HG03066 (cell line): ENCODE results near the gene LRRFIP2.
"Not testable (repeated sequence)": the region's sequence is repeated elsewhere in the genome, so short reads cannot be mapped to it uniquely, and the experiment has no call there.

Experiments
- ATAC-seq: cut with Tn5 transposase; IDR thresholded peaks from one replicate; pipeline ENCODE4 v1.9.1; 2021; ENCODE audit warnings: low read depth; ENCODE audit not compliant: unreplicated experiment

The LRRFIP2 gene

GRCh38 chr3:37123292-37123691 lies 51.1 kb downstream of the LRRFIP2 start:
- ATAC-seq, result no peak

GRCh38 chr3:37122069-37122468 lies 52.3 kb downstream of the LRRFIP2 start:
- ATAC-seq, result not testable (repeated sequence)

DNA sequence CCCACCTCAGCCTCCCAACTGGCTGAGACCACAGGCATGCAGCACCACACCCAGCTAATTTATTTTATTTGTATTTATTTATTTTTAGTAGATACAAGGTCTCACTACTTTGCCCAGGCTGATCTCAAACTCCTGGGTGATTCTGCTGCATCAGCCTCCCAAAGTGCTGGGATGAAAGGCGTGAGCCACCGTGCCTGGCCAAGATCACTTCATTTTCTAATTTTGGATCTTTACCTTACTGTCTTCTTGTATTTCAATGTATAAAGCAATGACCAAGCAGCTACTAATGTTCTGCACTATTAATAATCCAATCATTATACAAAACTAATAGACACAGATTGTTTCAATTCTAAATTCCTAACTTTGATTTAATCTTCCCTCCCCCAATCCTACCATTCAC lies 56.2 kb downstream of the LRRFIP2 start:
- no peak for ATAC-seq

GRCh38 chr3:37117548-37117947 lies 56.8 kb downstream of the LRRFIP2 start:
- no peak for ATAC-seq

GRCh38 chr3:37116998-37117397 lies 57.4 kb downstream of the LRRFIP2 start:
- ATAC-seq, result no peak

- ATAC-seq, result no peak
Observed at GRCh38 chr3:37115446-37115845, 58.9 kb downstream of the LRRFIP2 start.

DNA sequence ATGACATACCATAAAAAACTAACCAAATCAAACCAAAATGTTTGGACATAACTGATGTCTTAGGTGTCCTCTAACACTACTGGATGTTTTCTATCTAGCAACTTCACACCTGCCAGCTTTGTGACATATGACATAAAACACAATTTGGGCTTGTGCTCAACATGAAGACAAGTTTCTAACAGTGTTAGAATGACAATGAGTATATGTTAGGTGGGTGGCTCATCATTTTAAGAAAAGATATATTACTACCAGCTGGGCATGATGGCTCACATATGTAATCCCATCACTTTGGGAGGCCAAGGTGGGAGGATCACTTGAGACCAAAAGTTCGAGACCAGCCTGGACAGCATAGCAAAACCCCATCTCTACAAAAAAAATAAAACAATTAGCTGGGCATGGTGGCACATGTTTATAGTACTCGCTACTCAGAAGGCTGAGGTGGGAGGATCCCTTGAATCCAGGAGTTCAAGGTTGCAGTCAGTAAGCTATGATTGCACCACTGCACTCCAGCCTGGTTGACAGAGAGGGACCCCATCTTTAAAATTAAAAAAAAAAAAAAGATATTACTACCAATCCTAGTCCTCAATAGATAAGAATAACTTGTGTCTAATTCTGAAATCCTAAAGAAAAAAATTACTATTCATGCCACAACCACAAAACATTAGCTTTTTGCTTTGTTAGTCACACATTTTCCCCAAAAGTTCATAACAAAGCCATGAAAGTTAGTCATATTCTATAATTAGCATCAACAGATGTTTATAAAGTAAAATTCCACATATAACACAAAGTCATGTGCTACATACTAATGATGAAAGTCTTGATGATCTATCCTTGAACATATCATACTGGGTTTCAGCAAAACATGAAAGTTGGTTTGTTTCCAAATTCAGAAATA lies 59.9 kb downstream of the LRRFIP2 start:
- ATAC-seq, result no peak

DNA sequence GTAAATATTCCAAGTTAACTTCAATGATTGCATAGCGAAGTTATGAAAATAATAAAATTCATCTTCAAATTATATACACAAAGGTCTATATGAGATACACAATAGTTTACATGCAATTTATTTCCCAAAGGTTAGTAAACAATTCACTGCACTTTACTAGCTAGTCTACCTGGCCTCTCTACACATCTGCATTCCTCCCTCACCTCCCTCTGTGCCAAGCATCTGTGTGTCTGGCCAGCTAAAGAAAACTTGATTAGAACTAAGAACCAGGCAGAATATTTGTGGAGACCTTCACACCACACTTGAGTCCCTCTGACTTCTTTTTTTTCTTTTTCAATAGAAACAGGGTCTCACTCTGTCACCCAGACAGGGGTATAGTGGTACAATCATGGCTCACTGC lies 61.4 kb downstream of the LRRFIP2 start:
- no peak for ATAC-seq

- no peak for ATAC-seq
Observed at GRCh38 chr3:37111199-37111598, 63.2 kb downstream of the LRRFIP2 start.

- no peak for ATAC-seq
Observed at GRCh38 chr3:37107846-37108245, 66.5 kb downstream of the LRRFIP2 start.

DNA sequence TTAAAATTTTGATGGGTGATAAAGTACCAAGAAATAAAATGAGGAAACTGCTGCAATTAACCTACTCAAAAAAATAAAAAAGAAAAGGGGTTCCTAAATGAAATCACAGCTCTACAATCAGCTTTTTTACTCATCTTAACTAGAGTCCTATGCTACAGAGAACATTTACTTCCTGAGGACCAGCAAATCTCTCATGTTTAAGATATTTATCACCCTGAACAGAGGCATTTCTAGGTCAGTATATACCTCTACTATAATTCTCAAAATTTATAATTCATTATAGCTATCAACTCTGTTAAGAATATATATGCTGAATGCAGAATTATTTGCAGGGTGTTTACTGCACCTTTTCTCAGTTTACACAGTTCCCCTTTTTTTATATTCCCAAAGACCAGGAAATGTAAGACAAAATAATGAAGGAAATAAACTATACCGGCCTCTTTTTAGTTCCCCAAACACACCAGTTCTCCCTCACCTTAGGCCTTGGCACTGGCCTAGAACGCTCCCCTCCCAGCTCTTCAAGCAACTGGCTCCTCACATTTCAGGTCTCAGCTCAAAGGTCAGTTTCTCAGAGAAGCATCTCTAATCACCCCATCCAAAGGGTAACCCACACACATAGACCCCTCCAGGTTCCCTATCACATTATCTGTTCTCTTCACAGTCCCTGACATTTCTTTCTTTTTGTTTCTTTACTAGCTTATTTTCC lies 71.1 kb downstream of the LRRFIP2 start:
- ATAC-seq, result no peak

DNA sequence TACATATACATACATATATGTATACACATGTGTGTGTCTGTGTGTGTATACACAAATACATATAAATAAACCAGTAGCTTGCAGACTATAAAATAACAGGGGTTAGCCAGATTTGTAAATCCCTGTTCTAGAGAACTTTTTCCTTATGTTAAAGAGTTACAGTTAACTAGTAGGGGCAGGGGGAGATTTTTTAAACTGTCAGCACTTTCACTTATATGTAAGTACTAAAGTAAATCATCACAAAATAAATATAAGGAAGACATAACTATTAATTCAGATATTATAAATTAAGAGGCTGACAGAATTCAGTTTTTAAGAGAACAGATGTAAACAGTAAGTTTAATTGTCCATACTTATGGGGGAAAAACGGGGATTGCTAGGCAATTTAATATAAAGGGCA lies 74.0 kb downstream of the LRRFIP2 start:
- no peak for ATAC-seq

GRCh38 chr3:37099469-37099868 lies 74.9 kb downstream of the LRRFIP2 start:
- ATAC-seq, result no peak

DNA sequence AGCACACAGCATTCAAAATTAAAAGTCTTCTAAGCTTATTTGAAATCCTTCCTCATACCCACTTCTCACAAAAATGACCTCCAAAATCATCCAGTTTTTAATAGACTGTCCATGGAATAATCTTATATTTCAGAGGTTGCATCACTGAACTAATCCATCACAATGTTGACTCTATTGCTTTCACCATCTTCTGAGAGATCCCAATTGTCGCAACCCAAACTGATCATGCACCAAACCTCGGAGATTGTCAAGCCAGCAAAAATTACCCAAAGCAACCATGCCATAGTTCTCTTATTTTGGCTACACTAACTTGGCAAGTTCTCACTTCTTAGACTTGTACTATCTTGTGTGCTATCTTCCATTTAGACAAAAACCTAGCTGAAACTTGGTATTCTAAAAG lies 75.5 kb downstream of the LRRFIP2 start:
- no peak for ATAC-seq

DNA sequence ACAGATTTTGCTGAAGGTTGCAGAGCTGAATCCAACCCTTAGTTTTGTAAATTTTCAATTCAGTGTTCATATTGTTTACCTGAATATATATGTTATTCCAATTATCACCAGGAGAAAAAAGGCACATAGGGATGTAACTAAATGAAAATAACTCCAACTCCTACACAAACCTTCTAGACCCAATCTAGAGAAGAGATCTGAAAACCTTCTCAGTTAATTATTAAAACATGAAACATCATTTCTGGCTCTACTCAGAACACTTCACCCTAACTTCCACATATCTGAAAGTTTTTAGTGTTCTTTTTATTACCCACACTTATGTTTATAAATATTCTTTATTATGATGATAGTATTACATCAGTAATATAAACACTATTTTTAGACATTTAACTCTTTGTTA lies 76.6 kb downstream of the LRRFIP2 start:
- peak; percentile 60 for ATAC-seq

DNA sequence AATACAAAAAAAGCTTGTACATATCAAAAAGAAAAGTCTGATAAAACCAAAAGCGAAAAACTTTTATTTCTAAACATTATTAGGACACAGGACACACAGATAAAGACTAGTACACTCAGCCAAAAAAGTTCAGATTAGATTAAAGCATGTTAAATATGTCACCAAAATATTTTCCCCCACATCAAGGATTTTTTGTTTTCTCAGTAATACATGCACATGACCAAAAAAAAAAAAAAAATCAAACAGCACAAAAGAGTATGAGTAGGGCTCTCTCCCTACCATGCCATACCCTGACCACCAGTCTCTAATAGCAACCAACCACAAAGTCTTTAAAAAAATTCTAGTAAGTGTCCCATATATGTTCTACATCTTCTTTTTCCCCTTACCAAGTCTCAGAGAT lies 77.4 kb downstream of the LRRFIP2 start:
- ATAC-seq, result no peak

GRCh38 chr3:37096288-37096687 lies 78.1 kb downstream of the LRRFIP2 start:
- ATAC-seq, result no peak

DNA sequence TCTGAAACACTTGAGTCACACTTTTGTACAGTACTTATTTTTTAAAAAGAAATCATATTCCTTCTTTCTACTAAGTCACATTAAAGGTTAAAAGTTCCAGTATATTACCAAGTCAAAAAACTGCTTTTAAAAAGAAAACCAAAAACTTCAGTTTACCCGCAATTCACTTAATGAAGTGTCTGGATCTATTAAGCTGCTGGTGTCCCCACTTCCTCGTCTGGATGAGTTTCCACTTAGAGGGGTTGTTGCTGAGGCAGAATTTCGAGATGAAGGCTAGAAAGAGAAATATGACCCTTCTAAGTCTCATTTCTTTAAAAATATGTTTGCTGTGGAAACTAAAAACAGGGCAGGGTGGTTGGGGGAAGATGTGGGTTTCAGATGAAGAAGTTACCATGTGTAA lies 79.7 kb downstream of the LRRFIP2 start:
- no peak for ATAC-seq

DNA sequence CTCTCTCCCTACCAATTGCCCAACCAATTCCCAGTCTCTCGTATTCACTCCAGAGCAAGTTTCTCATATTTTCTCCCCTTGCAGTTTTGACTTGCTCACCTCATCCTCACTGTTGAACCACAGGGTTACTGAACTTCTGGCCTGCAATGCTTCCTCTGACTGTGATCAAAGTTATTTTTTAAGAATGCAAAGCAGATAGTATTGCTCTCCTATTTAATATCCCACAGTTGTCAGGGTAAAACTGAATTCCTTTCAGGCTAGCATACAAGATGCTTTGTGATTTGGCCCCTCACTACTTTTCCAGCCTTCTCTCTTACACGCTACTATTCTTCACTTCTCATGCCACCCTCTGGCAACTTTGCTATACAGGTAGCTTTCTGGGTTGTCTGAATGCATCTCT lies 80.9 kb downstream of the LRRFIP2 start:
- ATAC-seq, result no peak

DNA sequence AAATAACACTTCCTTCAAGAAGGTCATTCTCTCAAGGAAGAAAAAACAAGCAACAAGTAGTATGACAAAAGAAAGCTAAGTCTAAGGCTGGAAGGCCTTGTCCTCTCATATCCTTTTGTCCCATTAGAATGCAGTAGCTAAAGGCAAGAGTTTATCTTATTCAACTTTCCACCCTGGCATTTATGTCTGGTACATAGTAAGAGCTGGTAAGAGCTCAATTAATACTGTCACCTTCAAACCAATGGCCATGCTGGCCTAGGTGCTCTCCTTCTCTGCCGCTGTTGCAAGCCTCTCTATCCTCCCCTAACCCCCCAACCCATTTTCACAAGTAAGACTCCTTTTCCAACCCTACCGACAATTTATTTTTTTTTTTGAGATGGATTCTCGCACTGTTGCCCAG lies 81.9 kb downstream of the LRRFIP2 start:
- ATAC-seq, result no peak

DNA sequence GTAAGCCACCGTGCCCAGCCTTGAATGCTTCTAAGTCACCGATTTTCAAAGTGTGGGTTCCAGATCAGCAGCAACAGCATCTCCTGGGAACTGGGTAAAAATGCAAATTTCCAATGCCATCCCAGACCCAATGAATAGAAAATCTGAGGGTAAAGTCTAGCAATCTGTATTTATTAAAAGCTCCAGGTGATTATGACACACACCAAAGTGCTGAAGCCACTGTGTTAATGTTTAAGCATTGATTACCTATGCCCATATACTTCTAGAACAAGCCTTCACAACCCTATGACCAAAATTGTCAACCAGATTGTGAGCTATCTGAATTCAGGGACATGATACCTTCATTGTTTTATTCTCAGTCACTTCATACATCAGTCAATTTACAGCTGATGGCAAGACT lies 86.5 kb downstream of the LRRFIP2 start:
- no peak for ATAC-seq

GRCh38 chr3:37086918-37087317 lies 87.5 kb downstream of the LRRFIP2 start:
- ATAC-seq, result no peak
